Stimulated activated CD4-positive, alpha-beta T cell treated with anti-CD3 and anti-CD28 coated beads, Interleukin-4, amount 100 ng/mL, for 24 hours (primary cell): Measurements from ENCODE around the gene LIPJ.

Experiments used
- DNase-seq: peaks from one replicate; pipeline ENCODE4 v3.0.0-alpha.2; 2020

Gene LIPJ

GRCh38 chr10:88586462-88586861 lies at the start of gene LIPJ:
Gene LIPJ, plus strand, starts transcription at chr10:88586762. Its CDS starts 3,926 bp downstream, at chr10:88590688.
- no peak for DNase-seq

GRCh38 chr10:88537322-88537721 lies 49.2 kb upstream of the LIPJ start:
- no peak for DNase-seq

GRCh38 chr10:88538048-88538447 lies 48.5 kb upstream of the LIPJ start:
- no peak for DNase-seq

GRCh38 chr10:88540351-88540750 lies 46.2 kb upstream of the LIPJ start:
- no peak for DNase-seq

- DNase-seq = no peak
Measured at GRCh38 chr10:88541116-88541626, 45.4 kb upstream of the LIPJ start.

- no peak for DNase-seq
Measured at GRCh38 chr10:88542522-88542921, 44.0 kb upstream of the LIPJ start.

GRCh38 chr10:88544140-88544870 lies 42.3 kb upstream of the LIPJ start:
- no peak for DNase-seq

GRCh38 chr10:88545359-88545758 lies 41.2 kb upstream of the LIPJ start:
- no peak for DNase-seq

- DNase-seq = no peak
Measured at GRCh38 chr10:88546497-88546896, 40.1 kb upstream of the LIPJ start.

GRCh38 chr10:88551246-88551645 lies 35.3 kb upstream of the LIPJ start:
- no peak for DNase-seq

GRCh38 chr10:88553116-88553752 lies 33.3 kb upstream of the LIPJ start:
- DNase-seq = peak; percentile 45

GRCh38 chr10:88555190-88555908 lies 31.2 kb upstream of the LIPJ start:
- DNase-seq = no peak

GRCh38 chr10:88557256-88557655 lies 29.3 kb upstream of the LIPJ start:
- DNase-seq = no peak

GRCh38 chr10:88557658-88558057 lies 28.9 kb upstream of the LIPJ start:
- no peak for DNase-seq

GRCh38 chr10:88562152-88562551 lies 24.4 kb upstream of the LIPJ start:
- DNase-seq = no peak

GRCh38 chr10:88565072-88565471 lies 21.5 kb upstream of the LIPJ start:
- DNase-seq = no peak

GRCh38 chr10:88582411-88582805 lies 4.2 kb upstream of the LIPJ start:
- DNase-seq = no peak

GRCh38 chr10:88582806-88583583 lies 3.6 kb upstream of the LIPJ start, which contains the start of gene RNLS:
Gene RNLS, minus strand, starts transcription at chr10:88583318.
- peak; percentile 71 for DNase-seq

GRCh38 chr10:88583584-88583957 lies 3.0 kb upstream of the LIPJ start:
- DNase-seq = no peak

GRCh38 chr10:88592381-88592780 lies 5.8 kb downstream of the LIPJ start:
- no peak for DNase-seq

GRCh38 chr10:88592906-88593305 lies 6.3 kb downstream of the LIPJ start:
- no peak for DNase-seq

GRCh38 chr10:88594482-88594881 lies 7.9 kb downstream of the LIPJ start:
- DNase-seq = no peak

GRCh38 chr10:88598055-88598454 lies 11.5 kb downstream of the LIPJ start:
- DNase-seq = no peak
